HEK293T (cell line): ENCODE data around the gene PLPP2.

Experiments
- BHLHE40 ChIP-seq: fragments of 450-650 bp; IDR thresholded peaks from 2 replicates; pipeline ENCODE4 v1.6.1; 2016; ENCODE audit warnings: mild to moderate bottlenecking, moderate library complexity, borderline replicate concordance
- FOXA1 ChIP-seq: fragments of 450-650 bp; IDR thresholded peaks from 2 replicates; pipeline ENCODE4 v1.6.1; 2016; ENCODE audit warnings: mild to moderate bottlenecking

- TF ChIP-seq BHLHE40 = no peak
- TF ChIP-seq FOXA1 = no peak
Measured at GRCh38 chr19:291561-292280, 518 bp upstream of the PLPP2 start.
